Suppressor macrophage (primary cell): ENCODE data around the gene SLC28A1.
A peak's percentile ranks its signal among the peaks of the same experiment; 100 is the strongest.

Experiments used
- DNase-seq, 4 experiments: peaks; one replicate each; pipeline ENCODE4 v3.0.0-alpha.2; 2020 to 2022

The SLC28A1 gene

GRCh38 chr15:84973492-84974460 lies 89.3 kb downstream of the SLC28A1 start:
- no peak for DNase-seq

DNA sequence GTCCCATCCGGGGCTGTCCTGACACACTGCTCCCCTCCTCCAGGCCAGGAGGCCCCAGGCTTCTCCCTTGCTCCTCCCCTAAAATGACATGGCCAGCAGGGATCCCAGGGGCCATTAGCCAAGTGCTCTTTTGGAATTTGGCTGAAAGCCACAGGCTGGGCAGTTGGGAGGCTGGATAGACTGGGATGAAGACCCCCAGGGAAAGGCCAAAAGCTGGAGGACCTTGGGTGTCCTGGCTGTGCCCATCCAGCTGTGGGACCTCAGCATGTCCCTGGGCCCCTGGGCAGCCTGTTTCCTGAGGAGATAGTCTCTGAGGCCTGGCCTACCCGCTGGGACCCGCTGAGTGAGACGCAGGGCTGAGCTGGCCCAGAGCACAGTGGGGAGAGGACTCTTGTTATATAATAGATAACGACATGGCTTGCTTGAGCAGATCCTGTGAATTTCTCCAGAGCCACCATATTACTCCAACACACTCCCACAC lies 91.4 kb downstream of the SLC28A1 start:
- DNase-seq = no peak

DNA sequence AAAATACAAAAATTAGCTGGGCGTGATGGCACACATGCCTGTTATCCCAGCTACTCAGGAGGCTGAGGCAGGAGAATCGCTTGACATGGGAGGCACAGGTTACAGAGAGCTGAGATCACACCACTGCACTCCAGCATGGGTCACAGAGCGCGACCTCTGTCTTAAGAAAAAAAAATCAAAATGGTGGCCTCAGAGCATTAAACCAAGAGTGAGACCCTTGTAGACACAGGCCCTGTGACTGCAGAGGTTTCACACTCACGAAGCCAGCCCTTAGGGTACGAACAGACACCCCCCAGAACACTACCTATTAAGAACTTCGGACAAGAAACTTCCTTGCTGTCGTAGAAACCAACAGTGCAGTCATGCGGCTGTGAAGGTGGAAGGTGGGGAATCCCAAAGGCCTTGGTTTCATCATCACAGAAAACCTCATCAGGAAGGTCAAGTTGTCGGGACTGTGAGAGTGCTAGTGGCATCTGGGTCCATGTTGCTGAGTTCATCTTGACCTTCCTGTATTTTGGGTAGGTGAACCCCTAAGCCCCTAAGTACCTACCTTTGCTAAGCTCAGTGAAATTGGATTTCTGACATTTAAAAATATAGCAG lies 92.4 kb downstream of the SLC28A1 start:
- DNase-seq = no peak

DNA sequence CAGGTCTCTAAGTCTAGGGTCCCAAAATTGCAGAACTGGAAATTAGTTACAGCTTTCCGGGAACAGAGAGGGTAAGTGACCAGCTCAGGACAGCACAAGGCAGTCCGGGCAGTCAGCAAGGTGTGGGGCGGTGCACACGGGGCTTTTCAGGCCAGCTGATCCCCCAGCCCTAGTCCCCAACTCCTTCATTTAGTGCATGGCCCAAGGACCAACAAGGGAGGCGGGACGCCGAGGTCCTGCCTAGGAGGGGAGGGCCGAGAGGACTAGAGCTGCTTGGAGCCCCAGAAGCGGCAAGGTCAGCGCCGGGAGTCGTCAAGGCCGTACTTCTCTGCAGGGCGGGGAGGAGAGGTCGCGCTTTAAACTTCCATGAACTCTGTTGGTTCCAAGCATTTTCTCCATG lies 95.2 kb downstream of the SLC28A1 start:
- DNase-seq = no peak

- DNase-seq = peak; percentile 87 to 95 (median 91)
Observed at GRCh38 chr15:84980196-84981053, 96.0 kb downstream of the SLC28A1 start.

GRCh38 chr15:84981054-84981710 lies 96.7 kb downstream of the SLC28A1 start:
- DNase-seq = peak; percentile 98 to 99 (median 99)

GRCh38 chr15:84981711-84982300 lies 97.3 kb downstream of the SLC28A1 start, which contains the start of gene PDE8A:
TSS of gene PDE8A (plus strand) at chr15:84981856. CDS start at chr15:84982163, 307 bp downstream.
- DNase-seq = peak; percentile 59 to 82 (median 76)

GRCh38 chr15:84982301-84982920 lies 97.9 kb downstream of the SLC28A1 start:
- peak; percentile 78 to 86 (median 82) for DNase-seq

GRCh38 chr15:84983294-84983693 lies 98.8 kb downstream of the SLC28A1 start:
- peak in 3 of 4 experiments; percentile 20 to 57 (median 54) for DNase-seq

- DNase-seq = no peak
Observed at GRCh38 chr15:84983711-84984110, 99.2 kb downstream of the SLC28A1 start.

DNA sequence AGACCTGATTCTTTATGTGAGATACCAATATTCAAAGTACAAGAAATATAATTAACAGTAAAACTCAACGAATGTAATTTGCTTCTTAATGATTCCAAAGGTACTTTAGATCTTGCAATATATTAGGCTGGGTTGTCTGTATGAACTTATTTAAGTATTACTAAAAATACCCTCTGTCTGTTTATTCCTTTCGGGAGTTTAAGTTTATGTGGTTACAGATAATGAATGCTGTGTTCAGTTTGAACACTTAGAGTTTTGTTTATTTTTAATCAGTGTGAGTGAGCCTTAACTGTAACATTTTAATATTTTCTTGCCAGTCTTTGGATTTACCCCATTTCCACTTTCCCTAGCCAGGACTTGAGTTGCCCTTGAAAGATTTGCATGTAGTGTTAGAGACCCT lies 100.7 kb downstream of the SLC28A1 start:
- no peak for DNase-seq

- DNase-seq = peak in 2 of 4 experiments; percentile 20 to 37
Observed at GRCh38 chr15:84987351-84987750, 102.9 kb downstream of the SLC28A1 start.

- peak in 1 of 4 experiments; percentile 13 for DNase-seq
Observed at GRCh38 chr15:84987949-84988624, 103.6 kb downstream of the SLC28A1 start.

- no peak for DNase-seq
Observed at GRCh38 chr15:84988909-84989644, 104.6 kb downstream of the SLC28A1 start.

- no peak for DNase-seq
Observed at GRCh38 chr15:84990507-84990906, 106.0 kb downstream of the SLC28A1 start.

DNA sequence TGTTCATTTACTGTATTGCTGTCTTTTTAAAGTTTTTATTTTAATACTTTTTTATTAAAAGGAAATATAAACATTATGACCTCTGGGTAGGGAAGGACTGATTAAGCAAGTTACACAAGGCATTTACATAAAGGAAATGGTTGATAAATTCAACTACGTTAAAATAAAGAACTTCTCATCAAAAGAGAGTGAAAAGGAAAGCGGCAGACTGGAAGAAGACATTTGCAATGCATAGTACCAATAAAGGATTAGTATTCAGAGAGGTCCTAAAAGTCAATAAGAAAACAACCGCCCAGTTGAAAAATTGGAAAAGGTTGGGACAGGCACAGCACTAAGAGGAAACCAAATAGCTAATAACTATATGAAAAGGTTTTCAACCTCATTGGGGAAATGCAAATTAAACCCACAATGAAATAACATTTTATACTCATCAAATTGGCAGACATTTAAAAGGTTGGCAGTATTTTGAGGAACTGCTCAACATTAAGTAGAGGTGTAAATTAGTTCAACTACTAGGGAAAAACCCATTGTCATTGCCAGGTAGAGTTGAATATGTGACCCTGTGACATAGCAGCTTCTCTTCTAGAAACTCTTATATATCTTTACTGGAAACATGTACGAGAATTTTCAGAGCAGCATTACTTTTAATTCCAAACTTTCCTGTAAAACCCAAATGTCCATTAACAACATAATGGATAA lies 106.7 kb downstream of the SLC28A1 start:
- DNase-seq = no peak

DNA sequence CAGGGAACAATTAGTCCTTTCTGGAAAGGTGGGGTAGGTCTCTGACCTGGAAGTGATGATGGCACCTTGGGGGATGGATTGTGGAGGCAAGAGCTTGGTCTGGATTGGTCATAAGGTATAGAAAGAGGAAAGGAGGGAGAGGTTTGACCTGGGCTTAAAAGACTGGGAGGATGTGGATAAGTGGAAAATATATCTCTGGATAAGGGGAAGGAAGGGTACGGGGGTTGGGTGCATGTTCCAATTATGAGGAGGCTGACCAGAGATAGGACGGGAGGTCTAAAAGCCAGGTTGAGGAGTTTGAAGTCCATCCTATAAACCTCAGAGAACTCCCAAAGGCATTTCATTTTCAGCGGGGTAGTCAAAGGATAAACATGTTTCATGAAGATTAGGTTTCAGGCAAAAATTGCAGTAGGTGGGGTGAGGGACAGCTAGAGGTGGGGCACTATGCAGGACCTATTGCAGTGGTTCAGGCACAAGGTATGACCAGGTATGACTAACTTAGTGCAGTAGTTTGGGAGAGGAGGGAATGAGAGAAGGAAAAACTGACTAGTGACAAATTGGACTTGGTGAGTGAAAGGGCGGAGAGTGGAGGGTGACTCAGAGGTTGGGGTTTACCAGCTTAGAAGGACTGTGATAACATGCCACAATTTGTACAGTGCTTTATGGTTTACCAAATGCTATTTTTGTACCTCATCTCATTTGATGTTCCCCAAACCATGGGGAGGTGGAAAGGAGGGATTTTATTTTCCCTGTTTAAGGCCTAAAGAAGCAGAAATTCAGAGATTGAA lies 107.9 kb downstream of the SLC28A1 start:
- DNase-seq = peak; percentile 49 to 78 (median 58)
